GM19463 (cell line): ENCODE results near the gene RUFY3.
A peak's percentile ranks its signal among the peaks of the same experiment; 100 is the strongest.
"Not testable (repeated sequence)": the region's sequence is repeated elsewhere in the genome, so short reads cannot be mapped to it uniquely, and the experiment has no call there.

Experiments used
- ATAC-seq: cut with Tn5 transposase; IDR thresholded peaks from one replicate; pipeline ENCODE4 v1.9.1; 2021; ENCODE audit warnings: mild to moderate bottlenecking, moderate library complexity; ENCODE audit not compliant: unreplicated experiment

RUFY3 gene

DNA sequence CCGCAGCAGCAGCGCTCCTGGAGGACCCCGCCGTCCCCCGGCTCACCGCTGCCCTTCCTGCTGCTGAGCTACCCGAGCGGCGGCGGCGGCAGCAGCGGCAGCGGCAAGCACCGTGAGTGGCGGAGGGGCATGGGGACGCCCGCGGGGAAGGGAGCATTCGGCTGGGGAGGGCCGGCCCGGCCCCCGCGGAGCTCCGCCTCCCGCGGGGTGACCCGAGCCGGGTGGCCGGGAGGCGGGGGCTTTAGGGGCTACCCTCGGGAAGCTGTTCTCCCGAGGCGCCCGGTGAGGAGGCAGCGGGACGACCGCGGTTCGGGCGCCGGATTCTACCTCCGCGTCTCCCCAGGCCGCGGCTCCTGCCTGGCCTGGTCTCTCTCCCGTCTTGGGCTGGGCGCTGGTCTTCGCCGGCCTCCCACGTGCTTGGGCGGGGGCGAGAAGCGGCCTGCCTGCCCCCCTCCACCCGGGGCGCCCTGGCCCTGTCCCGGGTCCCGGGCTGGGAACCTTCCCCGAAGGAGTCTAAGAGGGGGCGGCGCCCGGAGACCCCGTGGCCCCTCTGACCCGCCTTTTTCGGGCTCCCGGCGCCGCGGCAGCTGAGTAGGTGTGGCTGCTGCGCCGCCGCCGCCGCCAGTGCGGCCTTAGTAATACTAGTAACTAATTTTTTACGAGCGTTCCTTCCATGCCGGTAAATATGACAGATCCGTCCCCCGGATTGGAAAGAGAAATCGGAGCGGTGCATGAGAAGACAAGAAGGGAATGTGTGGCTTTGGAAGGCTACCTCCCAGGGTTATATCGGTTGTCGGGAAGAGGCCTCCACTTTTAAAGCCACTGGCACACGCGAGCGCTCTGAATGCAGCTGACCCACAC lies 16.4 kb upstream of the RUFY3 start:
- ATAC-seq = peak; percentile 53

DNA sequence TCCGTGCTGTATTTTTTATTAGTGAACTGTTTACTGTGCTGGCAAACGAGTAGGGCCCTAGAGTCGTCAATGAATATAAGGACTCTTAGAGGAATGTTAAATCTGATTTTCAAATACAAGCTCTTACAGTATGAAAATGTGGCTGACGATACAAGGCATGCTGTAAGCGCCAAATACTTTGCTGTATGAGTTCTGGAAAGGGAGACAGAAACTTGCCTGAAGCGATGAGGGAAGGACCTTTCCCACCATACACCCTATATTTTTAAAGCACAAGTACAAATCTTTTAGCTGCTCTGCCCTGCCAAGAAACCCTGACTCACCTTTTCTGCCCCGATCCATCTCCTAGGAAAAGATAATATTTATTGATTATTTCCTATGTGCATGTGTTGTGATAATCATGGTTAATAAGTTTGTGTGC lies 15.7 kb upstream of the RUFY3 start:
- no peak for ATAC-seq

DNA sequence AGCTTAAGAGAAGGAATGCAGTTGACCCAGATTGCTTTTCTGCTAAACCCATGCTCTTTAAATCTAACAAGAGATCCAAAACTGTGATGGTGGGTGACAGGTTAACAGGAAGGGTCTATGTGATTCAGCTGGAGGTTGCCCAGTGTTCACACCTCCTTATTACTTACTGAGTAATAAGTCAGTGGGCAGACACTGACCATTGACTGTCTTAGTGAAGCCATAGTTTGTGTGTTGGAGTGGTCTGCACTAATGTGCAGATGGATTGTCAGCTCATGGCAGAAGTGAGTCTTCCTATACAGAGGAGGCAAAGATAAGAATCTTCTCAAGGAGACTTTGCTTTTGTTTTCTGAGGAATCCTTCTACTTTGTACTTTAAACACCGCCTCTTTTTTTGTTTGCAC lies 15.2 kb upstream of the RUFY3 start:
- ATAC-seq = no peak

DNA sequence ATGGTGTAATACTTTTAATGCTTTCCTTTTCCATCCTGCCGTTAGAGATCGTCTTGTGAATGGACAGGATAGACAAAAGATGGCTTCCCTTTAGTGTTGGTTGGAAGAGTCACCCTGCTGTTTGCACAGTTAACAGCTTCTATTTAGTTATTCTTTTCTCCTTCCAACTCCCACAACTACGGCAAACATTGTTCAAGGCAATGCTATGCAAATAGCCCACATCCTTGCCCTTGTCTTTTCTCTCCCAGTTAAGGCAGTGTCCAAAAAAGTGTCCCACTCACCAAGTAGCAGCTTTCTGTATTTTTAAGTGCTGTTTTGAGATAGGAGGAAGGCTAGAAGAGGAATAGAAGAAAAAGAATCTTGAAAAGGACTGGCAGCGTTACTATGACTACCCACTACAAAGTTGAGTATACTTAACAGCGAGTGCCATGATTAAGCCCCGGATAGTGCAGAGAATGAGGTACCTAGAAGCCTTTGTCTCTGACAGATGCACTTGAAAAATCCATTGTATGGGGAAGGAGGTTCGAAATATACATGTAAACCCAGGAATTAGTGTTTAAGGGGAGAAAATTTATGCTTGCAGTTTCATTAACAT lies 12.1 kb upstream of the RUFY3 start:
- no peak for ATAC-seq

DNA sequence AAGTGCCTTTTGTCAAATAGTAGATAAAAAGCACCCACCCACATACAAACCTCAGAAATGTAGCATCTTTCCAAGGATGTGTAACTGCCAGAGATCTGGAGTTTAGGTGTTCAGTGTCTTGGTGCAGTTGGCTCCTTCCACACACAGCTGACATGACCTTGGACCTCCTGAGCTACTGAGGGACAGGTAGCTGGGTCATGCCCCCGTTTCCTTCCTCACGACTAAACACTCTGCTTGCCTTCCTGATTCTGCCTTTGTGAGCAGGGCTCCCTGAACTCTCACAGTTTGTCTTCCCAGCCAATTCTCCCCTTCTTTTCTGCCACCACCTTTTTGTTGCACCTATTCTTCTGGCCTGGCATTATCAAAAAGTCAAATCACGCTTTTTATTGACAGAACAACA lies 10.2 kb upstream of the RUFY3 start:
- ATAC-seq = no peak

DNA sequence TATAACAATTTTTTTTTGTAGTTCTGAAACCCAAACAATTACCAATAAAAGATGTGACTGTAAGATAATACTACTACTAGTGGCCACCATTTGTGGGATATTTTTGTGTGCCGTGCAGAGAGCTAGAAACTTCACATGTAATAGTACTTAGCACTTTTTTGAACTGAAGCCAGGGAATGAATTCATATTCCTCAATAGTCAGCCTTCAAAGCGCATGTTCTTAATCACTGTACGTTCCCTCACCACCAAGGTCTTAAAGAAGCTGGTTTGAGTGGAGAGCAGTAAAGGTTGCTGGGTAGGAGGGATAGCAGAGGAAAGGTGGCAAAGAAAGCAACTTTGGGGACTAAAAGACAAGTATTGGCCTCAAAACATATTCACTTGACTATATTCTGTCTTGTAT lies 9.6 kb upstream of the RUFY3 start:
- ATAC-seq = no peak

DNA sequence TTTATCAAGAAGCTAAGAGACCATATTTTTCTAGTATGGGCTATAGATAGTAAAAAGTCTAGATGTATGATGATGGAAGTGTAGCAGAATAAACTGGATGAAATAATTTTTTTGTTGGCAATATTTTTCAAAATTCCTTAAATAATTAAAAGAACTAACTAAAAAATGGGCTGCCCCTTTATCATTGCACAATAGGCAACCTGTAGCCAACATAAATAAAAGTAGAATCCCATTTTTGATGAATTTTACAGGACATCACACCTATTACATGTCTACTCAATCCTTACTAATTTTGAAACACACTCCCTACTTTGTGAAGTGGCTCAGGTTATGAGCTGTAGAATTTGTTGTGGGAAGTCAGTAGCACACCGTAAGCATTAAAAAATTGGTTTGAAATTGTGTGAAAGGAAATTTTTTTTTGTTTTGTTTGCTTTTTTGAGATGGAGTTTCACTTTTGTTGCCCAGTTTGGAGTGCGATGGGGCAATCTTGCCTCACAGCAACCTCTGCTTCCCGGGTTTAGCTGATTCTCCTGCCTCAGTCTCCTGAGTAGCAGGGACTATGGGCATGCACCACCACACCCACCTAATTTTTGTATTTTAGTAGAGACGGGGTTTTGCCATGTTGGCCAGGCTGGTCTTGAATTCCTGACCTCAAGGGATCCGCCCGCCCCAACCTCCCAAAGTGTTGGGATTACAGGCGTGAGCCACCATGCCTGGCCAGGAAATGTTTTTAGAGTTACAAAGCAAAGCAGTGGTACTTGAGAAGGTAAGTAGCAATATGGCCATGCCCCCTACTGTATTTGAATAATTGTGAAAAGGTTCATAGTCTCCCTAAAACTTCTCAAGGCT lies 8.9 kb upstream of the RUFY3 start:
- peak; percentile 4 for ATAC-seq

DNA sequence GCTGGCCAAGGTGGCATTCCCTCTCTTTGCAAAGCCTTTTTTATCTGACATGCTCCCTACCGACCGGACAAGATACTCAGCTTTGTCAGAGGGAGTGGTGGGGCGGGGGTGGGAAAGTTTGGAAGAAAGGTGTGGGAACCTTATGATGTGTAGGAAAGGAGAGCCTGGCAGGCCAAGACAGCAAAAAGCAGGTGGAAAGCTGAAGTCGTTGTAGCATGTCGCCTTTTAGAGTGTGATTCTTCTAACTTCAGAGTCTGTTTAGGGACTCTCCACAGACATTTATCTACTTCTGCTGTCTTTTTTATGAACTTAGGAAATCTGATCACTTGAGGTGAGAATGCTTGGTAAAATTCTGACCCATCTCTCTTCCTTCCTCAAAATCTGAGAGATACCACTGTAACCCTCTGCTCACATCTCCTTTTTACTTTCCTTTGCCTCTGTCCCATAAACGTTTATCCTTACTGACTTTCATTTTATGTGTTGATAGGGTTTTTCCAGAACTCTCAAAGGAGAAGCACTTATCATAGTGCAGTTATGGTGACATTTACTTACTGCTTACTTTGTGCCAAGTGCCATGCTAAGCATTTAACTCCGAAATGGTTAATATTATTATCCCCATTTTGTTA lies 8.2 kb upstream of the RUFY3 start:
- ATAC-seq = peak; percentile 33

DNA sequence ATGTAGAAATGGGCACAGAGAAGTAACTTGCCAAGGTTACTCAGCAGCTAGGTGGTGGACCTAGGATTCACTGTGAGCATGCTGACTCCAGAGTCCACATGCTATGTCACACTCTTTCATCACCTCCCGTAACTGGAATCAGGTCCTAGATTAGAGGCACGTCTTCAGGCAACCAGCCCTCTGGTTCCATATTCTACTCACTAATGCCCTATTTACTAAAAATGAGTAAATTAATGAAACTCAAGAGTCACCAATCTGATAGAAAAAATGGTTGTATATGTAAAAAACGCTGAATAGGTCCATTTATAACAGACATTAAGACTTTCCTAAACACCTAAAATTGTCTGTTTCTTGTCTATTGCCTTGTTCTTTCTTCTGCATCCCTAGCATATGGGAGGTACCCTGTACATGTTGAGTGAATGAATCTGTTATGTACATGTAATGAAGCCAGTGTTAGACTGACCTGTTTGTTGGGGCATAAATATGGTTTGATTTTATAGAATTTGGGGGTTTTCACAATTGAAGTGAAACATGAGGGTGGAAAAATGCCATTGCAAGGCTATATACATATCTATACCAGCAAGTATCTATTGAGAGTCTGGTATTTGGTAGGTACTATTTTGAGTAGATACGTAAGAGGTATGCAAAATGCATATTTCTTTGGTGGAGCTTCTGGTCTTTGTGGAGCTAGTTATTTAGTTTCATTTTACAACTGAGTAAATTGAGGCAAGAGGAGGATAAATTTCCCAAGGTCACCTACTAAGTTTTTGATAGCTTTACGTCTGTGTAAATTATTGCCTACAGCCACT lies 7.5 kb upstream of the RUFY3 start:
- ATAC-seq = peak; percentile 50

DNA sequence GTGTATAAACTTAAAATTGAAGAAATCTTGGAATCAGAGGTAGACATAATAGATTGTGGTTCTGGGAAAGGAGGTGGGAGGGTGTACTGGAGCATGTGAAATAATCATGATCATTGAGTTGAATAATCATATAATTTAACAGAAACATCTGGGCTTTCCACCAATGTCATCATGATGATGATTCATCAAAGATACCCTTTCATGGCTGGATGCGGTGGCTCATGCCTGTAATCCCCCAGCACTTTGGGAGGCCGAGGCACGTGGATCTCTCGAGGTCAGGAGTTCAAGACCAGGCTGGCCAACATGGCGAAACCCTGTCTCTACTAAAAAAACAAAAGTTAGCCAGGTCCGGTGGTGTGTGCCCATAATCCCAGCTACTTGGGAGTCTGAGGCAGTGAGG lies 6.7 kb upstream of the RUFY3 start:
- ATAC-seq = peak; percentile 19

DNA sequence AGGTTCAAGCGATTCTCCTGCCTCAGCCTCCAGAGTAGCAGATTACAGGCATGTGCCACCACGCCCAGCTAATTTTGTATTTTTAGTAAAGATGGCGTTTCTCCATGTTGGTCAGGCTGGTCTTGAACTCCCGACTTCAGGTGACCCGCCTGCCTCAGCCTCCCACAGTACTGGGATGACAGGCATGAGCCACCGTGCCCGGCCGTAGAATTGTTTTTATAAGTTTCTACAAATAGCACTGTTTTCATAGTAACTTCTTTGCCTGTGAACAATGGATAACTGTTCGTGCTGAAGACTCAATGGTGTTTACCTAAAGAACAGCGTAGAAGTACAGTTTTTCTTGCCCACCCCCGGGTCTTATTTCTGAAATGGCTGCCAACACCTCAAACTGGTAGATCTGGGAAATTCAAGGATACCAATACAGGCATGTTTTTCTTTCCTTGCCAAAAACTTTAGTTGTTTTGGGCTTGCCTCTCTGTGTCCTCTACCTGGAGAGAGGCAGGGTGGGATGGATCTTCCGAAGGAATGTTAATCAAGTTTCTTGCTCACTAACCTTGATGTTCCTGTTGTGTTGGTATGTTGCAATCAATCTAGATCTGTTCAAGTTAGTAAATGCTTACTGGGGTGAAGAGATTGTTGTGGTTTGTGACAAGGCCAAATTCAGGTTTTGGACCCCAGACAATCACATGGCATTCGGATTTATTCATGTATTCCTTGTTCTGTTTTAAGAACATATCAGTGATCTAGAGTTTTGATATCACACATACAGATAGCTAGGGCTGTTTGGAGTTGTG lies 2.8 kb upstream of the RUFY3 start:
- no peak for ATAC-seq

DNA sequence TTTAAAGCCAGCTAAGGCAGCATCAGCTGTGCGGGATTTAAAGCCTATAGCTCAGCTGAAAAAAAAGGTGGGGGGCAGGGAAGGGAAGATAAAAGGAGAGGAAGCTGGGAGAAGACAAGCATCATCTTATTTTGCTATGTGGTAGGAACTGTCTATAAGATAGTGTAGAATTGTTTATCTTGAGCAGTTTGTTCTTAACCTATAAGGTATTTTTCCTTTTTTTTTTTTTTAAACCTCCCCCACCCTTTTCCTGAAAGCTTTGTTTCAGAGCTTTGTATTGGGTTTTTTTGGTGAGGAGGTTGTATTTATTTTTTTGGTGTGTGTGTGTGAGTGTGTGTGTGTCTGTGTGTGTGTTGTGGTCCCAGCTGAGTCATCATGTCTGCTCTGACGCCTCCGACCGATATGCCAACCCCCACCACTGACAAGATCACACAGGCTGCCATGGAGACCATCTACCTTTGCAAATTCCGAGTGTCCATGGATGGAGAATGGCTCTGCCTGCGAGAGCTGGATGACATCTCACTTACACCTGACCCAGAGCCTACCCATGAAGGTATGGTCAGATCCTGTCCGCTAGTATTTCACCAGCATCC lies 531 bp downstream of the RUFY3 start:
- ATAC-seq = no peak

DNA sequence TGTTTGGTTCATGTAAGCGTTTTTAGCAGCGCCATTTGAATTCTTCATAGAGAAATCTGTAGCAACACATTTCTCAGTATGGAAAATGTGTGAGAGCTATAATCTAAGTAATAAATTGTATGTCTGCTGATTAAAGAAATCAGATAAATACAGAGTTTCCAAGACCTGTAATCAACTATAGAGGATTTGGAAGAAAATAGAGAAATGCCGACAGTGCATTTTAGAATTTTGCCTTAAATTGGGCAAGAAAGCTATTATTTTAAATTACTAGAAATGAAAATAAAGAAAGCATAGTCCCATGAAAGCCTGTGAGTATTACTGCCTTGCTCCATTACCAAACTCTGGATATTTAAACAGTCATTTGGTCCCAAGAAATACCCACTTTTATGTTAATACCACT lies 2.7 kb downstream of the RUFY3 start:
- no peak for ATAC-seq

DNA sequence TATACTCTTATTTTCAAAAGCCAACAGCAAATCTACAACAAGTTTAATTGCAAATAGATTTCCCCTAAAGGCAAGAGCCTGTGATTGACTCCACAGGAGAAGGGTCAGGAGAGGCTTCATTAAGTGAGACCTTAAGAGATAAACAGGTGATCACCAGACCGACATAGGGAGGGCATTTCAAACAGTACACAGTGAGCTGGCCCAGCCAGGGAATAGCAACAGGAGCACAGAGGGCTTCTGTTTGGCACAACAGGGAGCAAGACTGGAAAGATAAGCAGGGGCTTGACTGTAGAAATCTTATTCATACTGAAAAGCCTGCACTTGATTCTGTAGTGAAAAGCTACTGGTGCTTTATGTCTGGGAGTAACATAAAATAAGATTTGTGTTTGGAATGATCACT lies 3.9 kb downstream of the RUFY3 start:
- ATAC-seq = no peak

DNA sequence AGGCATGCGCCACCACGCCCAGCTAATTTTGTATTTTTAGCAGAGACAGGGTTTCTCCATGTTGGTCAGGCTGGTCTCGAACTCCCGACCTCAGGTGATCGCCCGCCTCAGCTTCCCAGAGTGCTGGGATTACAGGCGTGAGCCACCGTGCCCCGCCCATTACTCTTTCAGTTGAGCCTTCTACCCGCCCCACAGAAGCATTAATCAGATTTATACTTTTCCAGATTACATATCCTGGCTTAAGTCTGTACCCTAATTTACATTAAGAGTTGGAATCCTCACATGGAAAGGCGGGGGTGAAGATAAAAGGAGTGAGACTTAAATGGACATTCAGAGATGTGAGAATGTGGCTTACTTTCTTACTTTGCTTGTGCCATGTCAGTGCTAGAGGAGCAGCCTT lies 4.8 kb downstream of the RUFY3 start:
- ATAC-seq = not testable (repeated sequence)

DNA sequence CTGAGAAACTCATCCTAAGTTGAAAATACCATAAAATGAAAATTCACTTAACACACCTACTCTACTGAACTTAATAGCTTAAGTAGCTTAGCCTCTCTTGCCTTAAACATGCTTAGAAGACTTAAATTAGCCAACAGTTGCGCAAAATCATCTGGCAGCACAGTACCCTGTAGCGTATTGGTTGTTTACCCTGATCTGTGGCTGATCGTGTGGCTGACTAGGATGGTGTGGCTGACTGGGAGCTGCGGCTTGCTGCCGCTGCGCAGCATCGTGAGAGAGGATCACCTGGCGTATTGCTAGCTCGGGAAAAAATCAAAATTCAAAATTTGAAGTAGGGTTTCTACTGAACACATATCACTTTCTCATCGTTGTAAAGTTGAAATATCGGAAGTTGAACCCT lies 6.3 kb downstream of the RUFY3 start:
- ATAC-seq = no peak

DNA sequence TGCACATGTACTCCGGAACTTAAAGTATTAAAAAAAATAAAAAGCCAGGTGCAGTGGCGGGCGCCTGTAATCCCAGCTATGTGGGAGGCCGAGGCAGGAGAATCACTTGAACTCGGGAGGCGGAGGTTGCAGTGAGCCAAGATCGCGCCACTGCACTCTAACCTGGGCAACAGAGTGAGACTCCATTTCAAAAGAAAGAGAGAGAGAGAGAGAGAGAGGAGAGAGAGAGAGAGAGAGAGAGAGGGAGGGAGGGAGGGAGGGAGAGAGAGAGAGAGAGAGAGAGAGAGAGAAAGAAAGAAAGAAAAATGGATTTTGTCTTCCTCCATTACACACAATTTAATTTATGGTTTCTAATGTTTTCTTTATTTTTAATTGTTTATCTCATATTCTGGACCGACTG lies 11.1 kb downstream of the RUFY3 start:
- not testable (repeated sequence) for ATAC-seq

DNA sequence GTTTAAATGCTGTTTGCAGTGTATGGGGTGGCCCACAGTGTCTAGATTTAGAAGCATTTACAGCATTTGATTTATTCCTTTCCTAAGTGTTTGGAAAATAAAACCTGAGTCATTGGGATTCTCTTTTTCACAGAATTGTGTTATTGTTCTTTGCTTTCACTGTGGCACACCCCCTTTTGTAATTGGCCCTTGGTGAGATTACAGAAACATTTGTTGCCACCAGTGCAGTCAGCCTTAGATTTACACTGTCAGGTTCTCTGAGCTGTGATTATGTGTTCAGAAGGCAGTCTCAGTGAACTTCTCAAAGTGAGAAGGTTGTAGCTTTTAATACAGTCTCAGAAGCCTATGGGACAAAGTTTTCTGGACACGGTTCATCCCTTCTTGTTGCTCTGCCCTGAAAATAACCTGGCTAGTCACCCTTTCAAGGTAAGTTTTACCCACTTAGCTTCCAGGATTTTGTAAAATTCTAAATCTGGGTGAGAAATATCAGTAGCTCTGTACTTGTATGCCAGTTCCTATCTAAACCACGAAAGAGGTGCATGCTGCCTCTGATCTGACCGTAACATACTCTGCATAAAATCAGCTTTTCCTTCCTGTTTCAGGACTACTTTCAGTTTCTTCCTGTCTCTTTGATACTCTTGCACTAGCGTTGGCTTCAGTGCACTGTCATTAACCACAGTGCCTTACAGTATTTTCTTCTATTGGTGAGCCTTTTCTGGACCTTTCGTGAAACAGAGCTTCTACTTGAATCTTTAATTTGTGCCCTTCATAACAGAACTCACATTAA lies 12.6 kb downstream of the RUFY3 start:
- ATAC-seq = peak; percentile 88
